ENCODE measurements around the gene FAM53B. TPM values are rescaled to one million over a fixed set of nuclear protein-coding genes. Genes with fewer than 3 reads are reported as not detected.

FAM53B gene
- total RNA-seq, 1 experiment from 2014 or later, result 18.3 TPM

- no peak for DNase-seq (ENCODE audit: low spot score)
- ChIA-PET POLR2A (ENCODE audit: low non-redundant PET) (no interaction called here), CTCF (no interaction called here)
- Histone ChIP-seq H3K4me3 (ENCODE audit: low read depth, low read length, poor library complexity, severe bottlenecking) (no peak overlapping the region), H3K27me3 (replicated peaks; ENCODE audit: insufficient read depth, low read depth, low read length, poor library complexity) (no peaks in the 10 kb centered on the region), H3K27ac (ENCODE audit: low read depth, low read length, poor library complexity, severe bottlenecking) (no peak overlapping the region), H3K9me3 (ENCODE audit: low read depth, low read length, poor library complexity, severe bottlenecking) (no peaks in the 10 kb centered on the region), H3K36me3 (ENCODE audit: insufficient read depth, low read length, poor library complexity, severe bottlenecking) (no peaks in the 10 kb centered on the region), H3K4me1 (ENCODE audit: insufficient read depth, low read length, poor library complexity, severe bottlenecking) (peaks cover 6% of the 10 kb centered on the region)
- intact Hi-C loops (cut with micrococcal nuclease; ENCODE audit: unreplicated experiment), result no loop called here
- no TSS peak for BruUV-seq (replicated peaks)
- TF ChIP-seq EZH2 (IDR thresholded peaks at IDR 0.05; ENCODE audit: borderline replicate concordance, low read depth, low read length, poor library complexity, severe bottlenecking), result no peak
- TF ChIP-seq, protein P1, sequence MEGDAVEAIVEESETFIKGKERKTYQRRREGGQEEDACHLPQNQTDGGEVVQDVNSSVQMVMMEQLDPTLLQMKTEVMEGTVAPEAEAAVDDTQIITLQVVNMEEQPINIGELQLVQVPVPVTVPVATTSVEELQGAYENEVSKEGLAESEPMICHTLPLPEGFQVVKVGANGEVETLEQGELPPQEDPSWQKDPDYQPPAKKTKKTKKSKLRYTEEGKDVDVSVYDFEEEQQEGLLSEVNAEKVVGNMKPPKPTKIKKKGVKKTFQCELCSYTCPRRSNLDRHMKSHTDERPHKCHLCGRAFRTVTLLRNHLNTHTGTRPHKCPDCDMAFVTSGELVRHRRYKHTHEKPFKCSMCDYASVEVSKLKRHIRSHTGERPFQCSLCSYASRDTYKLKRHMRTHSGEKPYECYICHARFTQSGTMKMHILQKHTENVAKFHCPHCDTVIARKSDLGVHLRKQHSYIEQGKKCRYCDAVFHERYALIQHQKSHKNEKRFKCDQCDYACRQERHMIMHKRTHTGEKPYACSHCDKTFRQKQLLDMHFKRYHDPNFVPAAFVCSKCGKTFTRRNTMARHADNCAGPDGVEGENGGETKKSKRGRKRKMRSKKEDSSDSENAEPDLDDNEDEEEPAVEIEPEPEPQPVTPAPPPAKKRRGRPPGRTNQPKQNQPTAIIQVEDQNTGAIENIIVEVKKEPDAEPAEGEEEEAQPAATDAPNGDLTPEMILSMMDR (conservative IDR thresholded peaks at IDR 0.05; ENCODE audit: low read depth, low read length), result no peak
These were observed 49.5 kb downstream of the FAM53B start for GRCh38 chr10:124694481-124695220.

DNA sequence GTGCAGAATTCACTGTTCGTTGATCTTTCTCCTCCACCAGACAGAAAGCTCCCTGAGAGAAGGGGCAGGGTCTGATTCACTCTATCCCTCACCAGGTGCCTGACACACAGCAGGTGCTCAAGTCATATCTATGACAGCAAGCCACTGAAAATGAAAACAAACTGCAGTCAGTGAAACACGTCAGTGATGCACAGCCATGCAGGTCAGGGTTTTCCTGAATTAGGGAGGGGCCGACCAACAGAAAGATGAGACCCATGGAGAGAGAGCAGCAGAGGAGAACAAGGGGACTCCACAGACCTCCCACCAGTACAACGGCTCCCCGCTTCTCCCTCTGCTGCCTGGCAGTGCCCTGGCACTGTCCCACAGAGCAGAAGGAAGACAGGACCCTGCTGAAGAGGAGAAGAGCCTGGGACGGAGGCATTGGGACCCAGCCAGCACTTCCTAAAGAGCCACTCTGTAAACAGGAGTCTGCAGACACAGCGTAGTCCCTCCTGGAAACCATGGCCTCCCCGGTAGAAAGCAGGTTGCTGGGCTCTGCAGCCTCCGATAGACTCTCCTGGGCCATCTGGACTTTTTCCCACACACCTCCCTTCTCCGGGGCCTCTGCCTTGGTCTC lies 50.3 kb downstream of the FAM53B start:
- BruUV-seq (replicated peaks), result no TSS peak
- Histone ChIP-seq H3K36me3 (ENCODE audit: insufficient read depth, low read length, poor library complexity, severe bottlenecking) (no peaks in the 10 kb centered on the region), H3K4me3 (ENCODE audit: low read depth, low read length, poor library complexity, severe bottlenecking) (no peak overlapping the region), H3K27me3 (replicated peaks; ENCODE audit: insufficient read depth, low read depth, low read length, poor library complexity) (no peaks in the 10 kb centered on the region), H3K27ac (ENCODE audit: low read depth, low read length, poor library complexity, severe bottlenecking) (no peak overlapping the region), H3K4me1 (ENCODE audit: insufficient read depth, low read length, poor library complexity, severe bottlenecking) (peaks cover 6% of the 10 kb centered on the region), H3K9me3 (ENCODE audit: low read depth, low read length, poor library complexity, severe bottlenecking) (no peaks in the 10 kb centered on the region)
- ChIA-PET CTCF (no interaction called here), POLR2A (ENCODE audit: low non-redundant PET) (no interaction called here)
- no peak for TF ChIP-seq EZH2 (IDR thresholded peaks at IDR 0.05; ENCODE audit: borderline replicate concordance, low read depth, low read length, poor library complexity, severe bottlenecking)
- no peak for DNase-seq (ENCODE audit: low spot score)
- intact Hi-C loops (cut with micrococcal nuclease; ENCODE audit: unreplicated experiment), result no loop called here

DNA sequence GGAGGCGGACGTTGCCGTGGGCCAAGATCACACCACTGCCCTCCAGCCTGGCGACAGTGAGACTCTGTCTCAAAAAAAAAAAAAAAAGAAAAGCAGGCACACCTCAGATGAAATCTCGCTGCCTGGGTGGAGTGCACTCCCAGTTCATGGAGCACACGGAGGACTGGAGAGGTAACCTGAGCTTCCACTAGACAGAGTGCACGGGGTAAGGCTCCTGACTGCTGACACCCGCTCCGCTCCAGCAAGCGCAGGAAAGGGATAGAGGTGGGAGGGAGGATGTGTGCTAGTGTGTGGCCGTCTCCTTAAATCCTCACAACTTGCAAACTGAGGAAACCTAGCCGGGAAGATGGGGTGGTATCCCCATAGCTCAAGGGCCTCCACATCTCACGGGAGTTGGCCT lies 50.8 kb downstream of the FAM53B start:
- intact Hi-C loops (cut with micrococcal nuclease; ENCODE audit: unreplicated experiment), result no loop called here
- no peaks in the 10 kb centered on the region for H3K27me3 ChIP-seq (replicated peaks; ENCODE audit: insufficient read depth, low read depth, low read length, poor library complexity)
- H3K4me3 ChIP-seq (ENCODE audit: low read depth, low read length, poor library complexity, severe bottlenecking), result no peak overlapping the region
- H3K27ac ChIP-seq (ENCODE audit: low read depth, low read length, poor library complexity, severe bottlenecking), result no peak overlapping the region
- ChIA-PET POLR2A (ENCODE audit: low non-redundant PET) (no interaction called here), CTCF (no interaction called here)
- H3K9me3 ChIP-seq (ENCODE audit: low read depth, low read length, poor library complexity, severe bottlenecking), result no peaks in the 10 kb centered on the region
- H3K36me3 ChIP-seq (ENCODE audit: insufficient read depth, low read length, poor library complexity, severe bottlenecking), result no peaks in the 10 kb centered on the region
- TF ChIP-seq EZH2 (IDR thresholded peaks at IDR 0.05; ENCODE audit: borderline replicate concordance, low read depth, low read length, poor library complexity, severe bottlenecking), result no peak
- TF ChIP-seq, protein P1 (conservative IDR thresholded peaks at IDR 0.05; ENCODE audit: low read depth, low read length), result no peak
- peaks cover 6% of the 10 kb centered on the region for H3K4me1 ChIP-seq (ENCODE audit: insufficient read depth, low read length, poor library complexity, severe bottlenecking)
- no TSS peak for BruUV-seq (replicated peaks)
- DNase-seq (ENCODE audit: low spot score), result no peak

DNA sequence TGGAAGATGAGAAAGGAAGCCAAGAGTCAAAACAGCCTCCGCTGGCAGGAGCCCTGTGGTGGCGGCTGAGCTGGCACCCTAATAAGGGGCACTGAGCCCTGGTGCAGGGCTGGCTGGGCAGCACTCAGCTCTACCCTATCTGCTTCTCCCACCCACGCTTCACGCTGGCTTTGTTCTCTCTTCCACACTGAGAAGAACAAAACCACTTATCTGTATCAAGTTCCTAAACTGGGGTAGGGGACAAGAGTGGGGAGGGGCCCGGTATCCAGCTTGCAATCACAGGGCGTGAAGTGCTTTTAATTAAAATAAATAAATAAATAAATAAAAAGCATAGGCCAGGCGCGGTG lies 52.1 kb downstream of the FAM53B start:
- Histone ChIP-seq H3K4me1 (ENCODE audit: insufficient read depth, low read length, poor library complexity, severe bottlenecking) (peaks cover 6% of the 10 kb centered on the region), H3K27me3 (replicated peaks; ENCODE audit: insufficient read depth, low read depth, low read length, poor library complexity) (no peaks in the 10 kb centered on the region)
- CTCF ChIA-PET, result no interaction called here

More for the DNA sequence above, 52.1 kb downstream of the FAM53B start:
- Histone ChIP-seq H3K4me3 (ENCODE audit: low read depth, low read length, poor library complexity, severe bottlenecking) (no peak overlapping the region), H3K27ac (ENCODE audit: low read depth, low read length, poor library complexity, severe bottlenecking) (no peak overlapping the region), H3K36me3 (ENCODE audit: insufficient read depth, low read length, poor library complexity, severe bottlenecking) (no peaks in the 10 kb centered on the region), H3K9me3 (ENCODE audit: low read depth, low read length, poor library complexity, severe bottlenecking) (no peaks in the 10 kb centered on the region)
- intact Hi-C loops (cut with micrococcal nuclease; ENCODE audit: unreplicated experiment), result no loop called here
- no TSS peak for BruUV-seq (replicated peaks)
- POLR2A ChIA-PET (ENCODE audit: low non-redundant PET), result no interaction called here
- no peak for TF ChIP-seq EZH2 (IDR thresholded peaks at IDR 0.05; ENCODE audit: borderline replicate concordance, low read depth, low read length, poor library complexity, severe bottlenecking)
- TF ChIP-seq, protein P1 (conservative IDR thresholded peaks at IDR 0.05; ENCODE audit: low read depth, low read length), result no peak
- DNase-seq (ENCODE audit: low spot score), result no peak

Measured in A673 (cell line).